CD4-positive, alpha-beta T cell treated with Interleukin-15 for 1 hour (primary cell): ENCODE results near the gene DNAJC3.
"Not testable (repeated sequence)": the region's sequence is repeated elsewhere in the genome, so short reads cannot be mapped to it uniquely, and the experiment has no call there.

ENCODE experiments used
- DNase-seq: peaks from one replicate; pipeline ENCODE4 v3.0.0-alpha.2; 2020

The DNAJC3 gene, protein sequence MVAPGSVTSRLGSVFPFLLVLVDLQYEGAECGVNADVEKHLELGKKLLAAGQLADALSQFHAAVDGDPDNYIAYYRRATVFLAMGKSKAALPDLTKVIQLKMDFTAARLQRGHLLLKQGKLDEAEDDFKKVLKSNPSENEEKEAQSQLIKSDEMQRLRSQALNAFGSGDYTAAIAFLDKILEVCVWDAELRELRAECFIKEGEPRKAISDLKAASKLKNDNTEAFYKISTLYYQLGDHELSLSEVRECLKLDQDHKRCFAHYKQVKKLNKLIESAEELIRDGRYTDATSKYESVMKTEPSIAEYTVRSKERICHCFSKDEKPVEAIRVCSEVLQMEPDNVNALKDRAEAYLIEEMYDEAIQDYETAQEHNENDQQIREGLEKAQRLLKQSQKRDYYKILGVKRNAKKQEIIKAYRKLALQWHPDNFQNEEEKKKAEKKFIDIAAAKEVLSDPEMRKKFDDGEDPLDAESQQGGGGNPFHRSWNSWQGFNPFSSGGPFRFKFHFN

DNA sequence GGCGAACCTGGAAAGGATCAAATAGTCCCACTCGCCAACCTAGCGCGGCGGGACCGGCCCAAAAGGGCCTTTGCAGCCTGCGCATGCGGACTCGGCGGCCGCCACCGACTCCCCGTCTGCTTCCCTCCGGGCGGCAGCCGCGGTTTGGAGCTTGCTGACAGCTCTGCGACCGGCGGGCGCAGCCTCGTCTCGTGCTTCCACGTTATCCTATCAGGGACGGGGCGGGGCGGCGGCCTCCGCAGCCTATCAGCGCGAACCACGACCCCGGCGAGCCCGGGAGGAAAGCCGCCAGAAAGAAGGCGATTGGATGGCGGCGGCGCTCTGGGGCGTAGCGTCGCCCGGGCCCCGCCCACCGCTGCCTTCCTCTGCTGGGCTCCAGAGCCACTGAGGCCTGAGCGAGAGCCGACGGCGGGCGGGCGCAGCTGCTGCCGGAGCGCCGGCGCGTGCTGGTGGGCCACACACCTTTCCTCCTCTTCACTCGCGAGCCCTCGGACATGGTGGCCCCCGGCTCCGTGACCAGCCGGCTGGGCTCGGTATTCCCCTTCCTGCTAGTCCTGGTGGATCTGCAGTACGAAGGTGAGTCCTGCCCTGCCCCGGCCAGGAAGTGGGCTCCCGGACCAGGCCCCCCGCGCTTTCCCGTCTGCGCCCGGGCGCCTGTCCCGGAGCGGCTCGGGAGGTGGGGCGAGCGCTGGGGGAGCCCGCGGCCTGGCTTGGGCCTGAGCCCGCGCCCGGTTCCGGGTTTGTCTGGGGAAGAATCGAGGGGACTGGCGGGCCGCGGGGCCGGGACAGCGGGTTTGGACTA lies at the start of gene DNAJC3:
Gene DNAJC3 (plus strand): TSS at position 378 of the 802 bp plus-strand sequence. CDS start 117 bp downstream, at position 495.
- DNase-seq: peak; percentile 99

DNA sequence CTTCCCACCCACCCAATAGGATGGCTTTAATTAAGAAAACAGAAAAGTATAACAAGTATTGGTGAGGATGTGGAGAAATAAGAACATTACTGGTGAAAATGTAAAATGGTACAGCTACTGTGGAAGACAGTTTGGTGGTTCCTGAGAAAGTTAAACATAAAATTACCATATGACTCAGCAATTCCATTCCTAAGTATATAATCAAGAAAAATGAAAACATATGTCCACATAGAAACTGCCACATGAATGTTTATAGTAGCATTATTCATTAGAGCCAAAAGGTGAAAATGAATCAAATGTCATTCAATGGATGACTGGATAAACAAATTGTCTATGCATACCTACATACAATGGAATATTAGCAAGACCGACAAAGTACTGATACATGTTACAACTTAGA lies 49.3 kb upstream of the DNAJC3 start:
- DNase-seq: no peak

DNA sequence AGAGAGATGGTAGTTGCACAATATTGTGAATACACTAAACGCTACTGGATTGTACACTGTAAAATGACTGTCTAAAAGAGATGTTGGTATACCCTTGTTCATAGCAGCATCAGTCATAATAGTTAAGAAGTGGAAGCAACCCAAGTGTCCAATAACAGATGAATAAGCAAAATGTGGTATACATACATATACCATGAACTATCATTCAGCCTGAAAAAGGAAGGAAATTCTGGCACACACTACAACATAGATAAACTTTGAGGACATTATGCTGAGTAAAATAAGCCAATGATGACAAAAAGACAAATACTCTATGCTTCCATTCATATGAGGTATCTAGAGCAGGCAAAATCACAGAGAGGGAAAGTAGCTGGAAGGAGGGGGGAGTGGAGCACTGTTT lies 48.5 kb upstream of the DNAJC3 start:
- DNase-seq: no peak

DNA sequence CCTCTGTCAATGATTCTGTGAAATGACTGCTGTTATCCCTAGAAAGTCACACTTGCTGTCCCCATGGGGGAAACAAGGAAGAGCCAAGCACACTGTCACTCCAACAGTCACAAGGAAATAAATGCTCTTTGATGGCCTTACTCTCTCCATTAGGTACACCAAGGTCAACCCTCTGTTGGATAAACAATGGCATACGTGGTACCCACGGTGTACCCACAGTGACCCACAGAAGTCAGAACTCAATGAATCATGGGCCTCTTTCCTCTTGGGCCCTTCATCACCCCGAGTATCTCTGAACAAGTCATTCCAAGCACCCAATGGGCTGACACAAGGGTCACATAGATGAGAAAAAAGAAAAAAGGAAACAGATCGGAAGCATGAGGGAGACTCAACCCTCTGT lies 47.9 kb upstream of the DNAJC3 start:
- DNase-seq: no peak

DNA sequence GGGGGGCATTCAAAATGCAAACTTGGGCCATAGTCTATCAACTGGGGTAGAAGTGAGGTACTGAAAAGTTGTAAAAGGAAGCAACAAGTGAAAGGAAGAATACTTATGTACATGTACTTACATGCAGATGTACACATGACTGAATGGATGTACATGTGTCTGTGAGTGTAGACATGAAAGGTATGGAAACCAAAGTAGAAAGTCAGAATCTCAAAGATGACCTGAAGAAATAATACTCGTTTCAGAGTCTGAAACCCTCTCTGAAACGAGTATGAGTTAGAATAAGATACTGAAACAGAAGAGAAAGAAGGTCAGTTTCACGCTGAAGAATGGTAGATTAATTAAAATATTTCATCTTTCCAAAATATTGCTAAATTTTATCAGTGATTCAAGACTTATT lies 46.3 kb upstream of the DNAJC3 start:
- DNase-seq: no peak

DNA sequence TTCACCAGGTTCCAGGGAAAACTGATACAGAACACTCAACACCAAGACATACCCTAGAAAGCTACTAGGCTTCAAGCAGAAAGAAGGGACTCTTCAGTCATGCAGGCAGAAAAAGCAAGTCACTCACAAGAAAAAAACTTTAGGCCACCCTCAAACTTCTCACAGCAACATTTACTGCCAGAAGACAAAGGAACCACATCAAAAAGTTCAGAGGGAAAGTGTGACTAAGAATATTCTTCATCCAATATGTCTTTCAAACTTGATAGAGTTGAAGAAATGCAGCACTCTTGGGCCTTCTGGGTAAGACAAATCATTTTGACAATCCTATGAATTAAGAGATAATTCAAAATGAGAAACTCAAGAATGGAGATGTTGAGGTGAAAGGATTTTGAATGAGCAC lies 40.1 kb upstream of the DNAJC3 start:
- DNase-seq: no peak

DNA sequence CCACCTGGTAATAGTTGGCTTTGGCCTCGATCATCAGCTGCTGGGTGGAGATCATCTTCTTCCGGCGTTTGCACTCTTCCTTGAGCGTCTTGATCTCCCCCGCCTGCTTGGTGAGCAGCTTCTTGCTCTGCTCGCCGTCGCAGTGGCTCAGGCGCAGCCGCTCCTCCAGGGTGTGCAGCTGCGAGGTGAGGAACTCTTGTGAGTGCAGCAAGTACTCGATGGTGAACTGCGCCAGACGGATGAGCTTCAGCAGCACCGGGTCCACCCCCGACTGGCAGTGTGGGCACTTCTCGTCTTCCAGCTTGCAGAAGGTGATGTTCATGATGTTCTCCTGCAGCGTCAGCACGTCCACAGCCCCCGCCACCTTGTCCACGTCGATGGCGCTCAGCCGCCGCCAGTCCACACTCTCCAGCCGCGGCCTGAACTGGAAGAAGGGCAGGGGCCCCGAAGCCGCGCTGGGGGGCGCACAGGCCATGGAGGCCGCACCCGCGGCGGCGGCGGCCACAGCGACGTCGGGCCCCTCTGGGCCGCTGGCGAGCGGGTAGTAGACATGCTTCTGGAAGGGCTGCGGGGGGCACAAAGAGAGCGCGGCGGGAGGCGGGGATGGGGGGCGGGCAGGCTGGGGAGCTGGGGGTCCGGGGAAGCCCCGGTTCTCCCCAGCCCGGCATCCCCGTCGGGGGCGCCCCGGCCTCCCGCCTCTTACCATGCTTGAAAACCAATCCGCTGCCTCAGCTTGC lies 35.5 kb upstream of the DNAJC3 start:
- DNase-seq: no peak

DNA sequence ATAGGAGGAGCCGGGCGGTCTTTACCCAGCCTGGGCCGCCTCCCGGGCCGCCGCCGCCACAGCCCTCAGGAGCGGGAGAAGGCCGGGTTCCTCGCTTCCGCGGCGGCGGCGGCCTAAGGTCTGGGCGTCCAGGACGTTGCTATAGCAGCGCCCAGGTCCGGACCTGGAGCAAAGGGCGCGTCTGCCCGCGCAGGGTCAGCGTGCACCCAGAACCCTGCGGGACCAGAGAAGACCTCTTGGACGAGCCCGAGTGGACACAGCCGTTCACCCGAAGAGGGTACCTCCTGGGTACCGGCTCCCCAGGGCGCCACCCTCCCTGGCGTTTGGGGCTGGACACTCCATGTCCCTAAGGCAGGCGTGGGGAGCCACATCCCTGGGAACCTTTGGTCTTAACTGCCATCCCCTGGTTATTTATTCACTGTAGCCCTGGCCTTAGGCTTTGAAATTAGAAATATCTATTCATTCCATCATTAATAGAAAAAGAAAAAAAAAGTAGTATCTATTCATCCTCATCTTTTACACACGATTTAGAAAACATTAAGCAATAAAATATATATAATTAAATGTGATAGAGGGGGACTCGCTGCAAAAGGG lies 34.8 kb upstream of the DNAJC3 start:
- DNase-seq: no peak

DNA sequence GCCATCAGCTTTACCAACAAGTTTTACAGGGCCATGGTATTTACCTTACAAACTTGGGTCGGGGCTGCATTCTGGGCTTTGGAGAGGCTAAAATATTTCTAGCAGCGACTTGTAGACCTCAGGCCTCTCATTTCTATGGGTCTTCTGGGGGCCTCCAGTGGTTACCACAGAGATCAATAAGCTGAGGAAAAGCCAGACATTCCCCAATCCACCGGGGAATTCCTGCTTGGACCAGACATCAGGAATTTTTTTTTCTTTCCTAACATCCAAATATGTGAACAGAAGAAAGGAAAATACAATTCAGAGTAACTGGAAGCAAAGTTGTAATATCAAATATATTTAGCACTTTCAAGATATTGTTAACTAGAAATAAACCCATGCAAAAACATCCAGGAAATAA lies 33.9 kb upstream of the DNAJC3 start:
- DNase-seq: no peak

DNA sequence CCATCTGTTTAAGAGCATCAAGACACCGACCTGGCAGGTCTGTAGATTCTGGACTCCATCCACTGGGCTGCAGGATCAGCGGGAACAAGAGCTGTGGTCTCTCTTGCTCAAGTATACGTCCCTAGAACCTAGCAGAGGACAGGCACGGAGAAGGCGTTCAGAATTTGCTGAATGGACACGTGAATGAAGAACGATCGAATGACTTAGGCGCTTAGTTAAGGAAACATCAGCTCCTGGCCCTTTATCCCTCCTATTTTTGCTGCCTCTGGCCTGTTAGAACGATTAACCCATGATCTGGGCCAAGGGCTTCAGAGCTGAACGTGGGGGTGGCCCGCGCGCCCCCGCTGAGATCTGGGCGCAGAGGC lies 33.4 kb upstream of the DNAJC3 start:
- DNase-seq: no peak

DNA sequence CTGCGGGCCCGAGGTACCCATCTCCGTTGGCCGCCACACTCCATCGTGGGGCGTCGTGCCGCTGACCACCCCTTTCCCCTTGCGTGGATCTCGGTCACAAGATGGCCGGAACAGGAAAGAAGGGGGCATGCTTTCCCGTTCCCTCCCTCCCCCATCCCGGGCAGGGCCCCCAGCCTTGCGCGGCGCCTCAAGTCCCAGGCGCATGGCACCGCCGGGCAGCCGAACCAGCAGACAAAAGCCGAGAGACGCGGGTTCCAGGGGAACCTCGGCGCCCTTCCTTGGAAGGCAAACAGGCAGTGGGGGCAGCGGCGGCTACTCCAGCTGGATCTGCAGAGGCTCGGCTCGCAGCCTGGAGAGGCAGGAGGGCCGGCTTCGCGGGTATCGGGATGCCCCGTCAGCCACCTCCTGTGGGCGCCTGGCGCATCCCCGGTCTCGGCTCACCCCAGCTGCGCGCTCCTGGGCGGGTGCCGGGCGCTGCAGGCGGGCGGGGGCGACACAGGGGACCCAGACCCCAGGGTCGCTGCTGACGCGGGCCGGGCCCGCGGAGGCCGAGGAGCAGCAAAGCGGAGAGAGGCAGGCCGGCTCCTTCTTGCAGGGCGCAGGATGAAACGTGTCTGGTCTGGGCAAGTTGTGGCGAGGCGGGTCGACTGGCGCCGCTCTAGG lies 32.9 kb upstream of the DNAJC3 start:
- DNase-seq: no peak

DNA sequence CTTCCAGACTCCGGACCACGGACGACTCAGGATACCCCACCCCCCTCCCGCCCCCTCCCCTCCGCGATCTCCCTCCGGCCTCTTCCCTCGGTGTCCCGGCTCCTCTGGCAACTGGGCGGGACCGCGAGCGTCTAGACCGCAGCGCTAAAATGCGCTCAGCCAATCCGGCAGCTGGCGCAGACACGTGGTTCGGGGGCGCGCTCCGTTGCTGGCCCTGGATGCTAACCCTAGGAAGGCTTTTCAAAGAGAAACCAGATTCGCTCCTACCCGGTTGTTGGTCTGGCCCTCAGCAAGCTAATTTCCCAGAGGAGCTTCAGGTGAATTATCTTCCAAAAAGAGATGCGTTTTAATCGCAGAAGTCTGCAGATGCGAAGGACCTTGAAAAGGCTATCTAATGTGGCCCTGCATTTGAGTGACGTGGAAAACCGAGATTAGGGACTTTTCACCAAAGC lies 32.3 kb upstream of the DNAJC3 start, which contains the start of gene DZIP1:
Gene DZIP1 (minus strand): TSS at position 106 of the 452 bp plus-strand sequence. CDS start 2,677 bp downstream, outside the sequence.
- DNase-seq: no peak

DNA sequence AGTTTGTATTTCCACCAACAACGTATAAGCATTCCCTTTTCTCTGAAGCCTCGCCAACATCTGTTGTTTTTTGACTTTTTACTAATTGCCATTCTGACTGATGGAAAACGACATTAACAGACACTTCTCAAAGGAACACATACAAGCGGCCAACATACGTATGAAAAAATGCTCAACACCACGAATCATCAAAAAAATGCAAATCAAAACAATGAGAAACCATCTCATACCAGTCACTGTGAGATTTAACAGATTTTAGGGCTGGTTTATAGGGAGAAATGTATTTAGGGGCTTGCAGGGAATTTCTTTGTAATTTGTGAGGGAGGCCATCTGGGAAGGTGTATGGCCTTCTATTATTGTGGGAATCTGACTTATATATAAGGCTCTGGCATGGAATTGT lies 29.6 kb upstream of the DNAJC3 start:
- no peak for DNase-seq

DNA sequence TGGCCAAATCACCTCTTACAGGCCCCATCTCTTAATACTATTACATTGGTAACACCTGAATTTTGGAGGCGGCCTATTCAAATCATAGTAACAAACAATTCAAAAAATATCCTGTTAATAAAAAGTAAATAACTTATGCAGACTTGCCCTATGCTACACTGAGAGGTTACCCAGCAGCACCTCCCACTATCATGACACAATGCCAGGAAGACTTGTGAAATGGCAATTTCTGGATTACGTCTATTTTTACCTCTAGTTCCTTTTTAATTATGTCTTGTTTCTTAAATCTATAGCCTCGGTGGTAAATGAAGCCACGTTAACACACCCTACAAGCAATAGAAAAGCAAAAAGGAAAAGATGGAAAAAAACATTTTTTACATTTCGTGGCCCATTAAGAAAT lies 26.2 kb upstream of the DNAJC3 start:
- DNase-seq: no peak

DNA sequence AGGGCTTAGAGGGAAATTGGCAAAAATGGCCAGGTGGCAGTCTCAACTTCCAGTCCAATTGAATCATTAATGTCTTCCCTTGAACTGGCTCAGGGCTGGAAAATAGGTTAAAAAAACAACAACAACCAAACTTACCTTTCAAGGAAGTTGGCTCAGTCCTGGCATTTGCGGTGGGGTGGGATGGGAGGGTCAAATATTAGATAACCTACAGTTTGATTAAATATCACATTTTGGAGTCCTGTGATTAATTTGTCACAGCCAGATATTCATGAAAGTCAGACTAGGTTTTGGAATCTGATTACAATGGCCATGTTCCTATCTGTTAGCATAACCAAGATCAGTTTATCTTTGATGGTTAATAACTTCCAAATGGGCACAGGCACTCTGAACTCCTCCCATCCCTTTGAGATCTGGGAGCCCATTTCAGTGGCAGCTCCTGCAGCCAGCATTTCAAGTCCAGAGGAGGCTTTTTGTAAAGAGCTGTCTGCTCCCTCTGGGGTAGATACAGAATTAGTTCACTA lies 24.6 kb upstream of the DNAJC3 start:
- DNase-seq: no peak

DNA sequence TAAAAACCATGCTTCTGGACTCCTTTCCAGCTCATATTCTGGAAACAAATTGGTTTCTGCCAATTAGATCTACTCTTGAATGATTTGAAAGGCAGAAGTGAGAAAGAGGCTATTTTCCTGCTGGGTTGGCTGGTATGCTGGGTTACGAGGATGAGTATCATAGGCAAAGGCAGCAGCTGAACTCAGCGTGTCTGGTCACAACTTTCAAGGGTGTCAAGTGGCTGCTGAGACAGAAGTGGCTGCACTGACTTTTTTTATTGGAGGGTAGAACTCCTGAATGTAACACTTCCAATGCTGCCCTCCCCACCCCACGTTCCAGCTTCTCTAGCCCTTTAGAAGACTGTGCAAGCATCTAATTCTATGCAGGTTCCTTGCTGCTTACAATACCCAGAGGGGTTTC lies 24.1 kb upstream of the DNAJC3 start:
- no peak for DNase-seq

DNA sequence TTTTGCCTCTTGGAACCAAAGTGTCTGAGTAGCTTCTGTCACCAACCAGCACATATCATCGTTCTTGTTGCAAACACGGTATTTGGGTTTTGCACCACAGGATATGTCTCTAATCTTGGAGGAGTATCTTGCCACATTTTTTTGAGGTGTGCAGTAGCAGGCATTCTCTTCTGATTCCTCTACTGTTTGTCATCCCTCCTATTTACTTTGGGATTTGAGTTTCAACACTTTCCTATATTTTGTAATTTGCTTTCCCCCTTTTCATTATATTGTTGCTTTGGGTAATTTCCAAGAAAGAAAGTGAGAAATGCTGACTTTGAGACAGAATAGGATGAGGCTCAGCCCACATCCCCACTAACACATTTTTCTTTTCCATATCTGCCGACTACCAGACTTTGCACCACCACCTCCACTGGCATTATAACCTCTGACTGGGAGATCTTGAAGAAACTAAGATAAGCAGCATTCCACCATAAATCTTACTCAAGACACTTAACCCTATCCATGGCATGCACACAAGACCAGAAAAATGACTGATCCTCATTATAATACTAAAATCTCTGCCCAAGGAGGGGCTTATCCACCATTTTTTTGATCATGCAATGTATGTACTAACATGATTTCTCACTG lies 20.4 kb upstream of the DNAJC3 start:
- DNase-seq: no peak

DNA sequence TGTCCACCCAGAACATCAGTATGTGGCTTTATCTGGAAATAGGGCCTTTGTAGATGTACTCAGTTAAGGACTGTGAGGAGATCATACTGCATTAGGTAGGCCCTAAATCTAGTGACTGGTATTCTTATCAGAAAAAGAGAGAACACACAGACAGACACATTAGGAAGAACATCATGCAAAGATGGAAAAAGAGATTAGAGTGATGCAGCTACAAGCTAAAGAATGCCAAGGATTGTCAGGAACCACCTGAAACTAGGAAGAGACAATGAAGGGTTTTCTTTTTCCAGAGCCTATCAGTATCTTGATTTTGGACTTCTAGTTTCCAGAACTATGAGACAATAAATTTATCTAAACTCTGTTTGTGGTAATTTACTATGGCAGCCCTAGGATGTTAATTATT lies 17.4 kb upstream of the DNAJC3 start:
- no peak for DNase-seq

DNA sequence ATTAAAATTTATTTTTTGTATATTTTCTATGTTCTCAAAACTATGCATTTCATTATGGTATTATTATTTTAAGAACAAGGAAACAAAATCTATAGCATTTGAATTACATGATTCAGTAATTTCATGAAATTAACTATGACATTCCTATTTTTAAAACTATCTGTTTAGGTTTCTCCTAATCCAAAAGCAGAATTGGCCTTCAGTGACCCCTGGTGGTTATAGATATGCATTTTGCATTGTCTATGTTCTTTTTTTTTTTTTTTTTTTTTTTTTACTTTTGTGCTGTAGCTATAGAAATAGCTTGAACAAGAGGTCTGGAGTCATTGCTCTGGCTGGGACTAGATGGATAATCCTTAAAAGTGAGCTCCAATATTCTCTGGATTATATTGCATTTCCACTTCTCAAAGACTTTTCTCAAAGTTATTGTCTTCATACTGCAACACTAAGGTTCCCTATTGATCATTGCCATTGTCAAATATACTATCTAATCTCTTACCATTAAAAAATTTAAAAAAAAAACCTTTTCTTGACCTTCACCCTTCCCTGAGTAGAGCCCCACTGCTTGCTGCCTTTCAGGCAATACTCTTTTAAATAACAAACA lies 15.9 kb upstream of the DNAJC3 start:
- DNase-seq: no peak

DNA sequence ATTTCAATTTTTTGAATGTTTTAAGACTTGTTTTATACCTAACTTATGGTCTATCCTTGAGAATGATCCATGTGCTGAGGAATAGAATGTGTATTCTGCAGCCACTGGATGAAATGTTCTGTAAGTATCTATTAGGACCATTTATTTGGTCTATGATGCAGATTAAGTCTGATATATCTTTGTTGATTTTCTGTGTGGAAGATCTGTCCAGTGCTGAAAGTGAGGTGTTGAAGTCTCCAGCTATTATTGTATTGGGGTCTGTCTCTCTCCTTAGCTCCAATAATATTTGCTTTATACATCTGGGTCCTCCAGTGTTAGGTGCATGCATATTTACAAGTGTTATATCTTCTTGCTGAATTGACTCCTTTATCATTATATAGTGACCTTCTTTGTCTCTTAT lies 9.7 kb upstream of the DNAJC3 start:
- DNase-seq: not testable (repeated sequence)

DNA sequence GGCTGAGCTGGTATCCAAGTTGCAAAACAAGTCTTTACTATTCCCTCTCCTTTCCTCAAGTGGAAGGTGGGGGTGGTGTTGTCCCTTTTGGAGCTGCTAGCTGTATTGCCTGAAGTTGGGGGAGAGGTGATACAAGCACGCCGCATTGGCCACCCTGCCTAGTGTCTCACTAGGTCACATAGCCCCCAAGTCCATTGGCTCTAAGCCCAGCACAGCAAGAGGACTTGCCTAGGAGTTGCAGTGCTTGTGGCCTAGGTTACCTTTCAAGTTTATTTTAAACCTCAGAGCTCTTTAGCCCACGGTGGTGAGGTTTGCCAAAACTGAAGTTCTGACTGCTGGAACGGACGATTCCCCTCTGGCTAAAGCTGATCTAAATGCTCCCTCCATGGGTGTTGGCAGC lies 5.3 kb upstream of the DNAJC3 start:
- DNase-seq: no peak
